OCI-LY1 (cell line): Measurements from ENCODE around the gene HAPLN3.

Experiments
- H2AFZ ChIP-seq: fragments of 200-600 bp; sonication (generic), shearing (Covaris generic); 2 replicates; pipeline ENCODE4 v1.6.0; 2014; ENCODE audit warnings: antibody characterized with exemption, mild to moderate bottlenecking, low read length
- H3F3A ChIP-seq: fragments of 200-600 bp; sonication (generic), shearing (Covaris generic); 2 replicates; pipeline ENCODE4 v1.6.0; 2014; ENCODE audit warnings: mild to moderate bottlenecking, antibody characterized with exemption, low read length, moderate library complexity; ENCODE audit not compliant: insufficient read depth
- H3K27ac ChIP-seq: fragments of 200-600 bp; sonication (generic); 2 replicates; pipeline ENCODE4 v1.5.1; 2014; ENCODE audit warnings: low read length, mixed run types, mild to moderate bottlenecking, low read depth; ENCODE audit not compliant: poor library complexity, severe bottlenecking
- H3K27me3 ChIP-seq: fragments of 200-600 bp; sonication (generic); 2 replicates; pipeline ENCODE4 v1.6.0; 2014; ENCODE audit warnings: antibody characterized with exemption, mild to moderate bottlenecking, low read length, moderate library complexity; ENCODE audit not compliant: insufficient read depth
- H3K36me3 ChIP-seq: fragments of 200-600 bp; sonication (generic); 2 replicates; pipeline ENCODE4 v1.6.1; 2014; ENCODE audit warnings: mild to moderate bottlenecking, antibody characterized with exemption, low read length, moderate library complexity, mixed read lengths; ENCODE audit not compliant: insufficient read depth
- H3K4me1 ChIP-seq: fragments of 200-600 bp; sonication (generic); 2 replicates; pipeline ENCODE4 v1.5.1; 2014; ENCODE audit warnings: mild to moderate bottlenecking, low read length, moderate library complexity; ENCODE audit not compliant: insufficient read depth, severe bottlenecking
- H3K4me2 ChIP-seq: fragments of 200-600 bp; sonication (generic), shearing (Covaris generic); 2 replicates; pipeline ENCODE4 v1.6.1; 2014; ENCODE audit warnings: low read length
- H3K4me3 ChIP-seq: fragments of 200-600 bp; sonication (generic); 2 replicates; pipeline ENCODE4 v1.5.1; 2014; ENCODE audit warnings: low read length, low read depth, mild to moderate bottlenecking, mixed read lengths; ENCODE audit not compliant: poor library complexity, severe bottlenecking
- H3K79me2 ChIP-seq: fragments of 200-600 bp; shearing (Covaris generic); 2 replicates; pipeline ENCODE4 v1.6.1; 2016; ENCODE audit warnings: mixed run types, low read length, mixed read lengths; ENCODE audit not compliant: insufficient read depth
- H3K9ac ChIP-seq: fragments of 200-600 bp; sonication (generic), shearing (Covaris generic); 2 replicates; pipeline ENCODE4 v1.6.1; 2014; ENCODE audit warnings: mild to moderate bottlenecking, low read length, mixed read lengths
- H3K9me2 ChIP-seq: fragments of 200-600 bp; sonication (generic), shearing (Covaris generic); 2 replicates; pipeline ENCODE4 v1.6.1; 2014; ENCODE audit warnings: low read depth, mild to moderate bottlenecking, low read length, mixed read lengths
- H3K9me3 ChIP-seq: fragments of 200-600 bp; shearing (Covaris generic); 2 replicates; pipeline ENCODE4 v1.6.1; 2014; ENCODE audit warnings: low read length, mixed read lengths
- H4K20me1 ChIP-seq: fragments of 200-600 bp; sonication (generic), shearing (Covaris generic); 2 replicates; pipeline ENCODE4 v1.6.0; 2016; ENCODE audit warnings: mild to moderate bottlenecking, low read length; ENCODE audit not compliant: insufficient read depth
- CTCF ChIP-seq: fragments of 200-600 bp; sonication (generic), shearing (Covaris generic); IDR thresholded peaks from 2 replicates; pipeline ENCODE4 v1.5.1; 2017; ENCODE audit warnings: mild to moderate bottlenecking, antibody characterized with exemption, low read length, moderate library complexity, mixed read lengths
- EZH2 ChIP-seq: fragments of 200-600 bp; sonication (generic), shearing (Covaris generic); IDR thresholded peaks from 2 replicates; pipeline ENCODE4 v1.8.0; 2017; ENCODE audit warnings: borderline replicate concordance, mixed run types, mild to moderate bottlenecking, antibody characterized with exemption, low read length, moderate library complexity, mixed read lengths

Gene HAPLN3

GRCh38 chr15:88902221-88902835, 7.0 kb upstream of the HAPLN3 start:
- H2AFZ ChIP-seq = no peak overlapping the region
- no peaks in the 10 kb centered on the region for H3K79me2 ChIP-seq
- H3K9me2 ChIP-seq = no peaks in the 10 kb centered on the region
- H4K20me1 ChIP-seq = no peaks in the 10 kb centered on the region
- no peak for TF ChIP-seq CTCF
- TF ChIP-seq EZH2 = no peak
- H3K4me1 ChIP-seq = no peaks in the 10 kb centered on the region
- no peak overlapping the region for H3K9ac ChIP-seq
- H3K9me3 ChIP-seq = no peaks in the 10 kb centered on the region
- H3K27ac ChIP-seq = no peak overlapping the region
- H3K4me2 ChIP-seq = no peak overlapping the region
- no peaks in the 10 kb centered on the region for H3K27me3 ChIP-seq
- no peaks in the 10 kb centered on the region for H3K36me3 ChIP-seq
- H3F3A ChIP-seq = no peaks in the 10 kb centered on the region
- H3K4me3 ChIP-seq = no peak overlapping the region

GRCh38 chr15:88901508-88902220, 6.3 kb upstream of the HAPLN3 start:
- Histone ChIP-seq H3K4me2 (no peak overlapping the region), H3K4me3 (no peak overlapping the region), H2AFZ (no peak overlapping the region), H3K27me3 (no peaks in the 10 kb centered on the region), H3K9me3 (no peaks in the 10 kb centered on the region), H3K79me2 (no peaks in the 10 kb centered on the region), H4K20me1 (no peaks in the 10 kb centered on the region), H3K9ac (no peak overlapping the region), H3K9me2 (no peaks in the 10 kb centered on the region), H3K27ac (no peak overlapping the region), H3K36me3 (no peaks in the 10 kb centered on the region), H3F3A (no peaks in the 10 kb centered on the region), H3K4me1 (no peaks in the 10 kb centered on the region)
- TF ChIP-seq EZH2 (no peak), CTCF (no peak)

- Histone ChIP-seq H3K4me1 (no peaks in the 10 kb centered on the region), H3K36me3 (no peaks in the 10 kb centered on the region)
Measured at GRCh38 chr15:88900982-88901418, 5.7 kb upstream of the HAPLN3 start.

More at GRCh38 chr15:88900982-88901418, 5.7 kb upstream of the HAPLN3 start:
- Histone ChIP-seq H3K4me3 (no peak overlapping the region), H3K27me3 (0 out of 2 replicates have a peak, but pooled peaks cover 4% of the 10 kb centered on the region), H4K20me1 (no peaks in the 10 kb centered on the region), H3K9ac (no peak overlapping the region), H3K79me2 (no peaks in the 10 kb centered on the region), H3K9me3 (no peaks in the 10 kb centered on the region), H3K9me2 (no peaks in the 10 kb centered on the region), H3K27ac (no peak overlapping the region), H3K4me2 (no peak overlapping the region), H3F3A (no peaks in the 10 kb centered on the region), H2AFZ (no peak overlapping the region)
- no peak for TF ChIP-seq CTCF
- no peak for TF ChIP-seq EZH2
